ENCODE results near the gene CRIM1.

CRIM1 gene

GRCh38 chr2:36578343-36579296 lies 223.0 kb downstream of the CRIM1 start:
- DNase-seq (ENCODE audit: low read depth), result no peak

GRCh38 chr2:36579297-36579664 lies 223.7 kb downstream of the CRIM1 start:
- no peak for DNase-seq (ENCODE audit: low read depth)

- DNase-seq (ENCODE audit: low read depth), result no peak
Measured at GRCh38 chr2:36582538-36582937, 227.0 kb downstream of the CRIM1 start.

GRCh38 chr2:36582951-36583350 lies 227.4 kb downstream of the CRIM1 start:
- DNase-seq (ENCODE audit: low read depth), result no peak

- no peak for DNase-seq (ENCODE audit: low read depth)
Measured at GRCh38 chr2:36584148-36584794, 228.7 kb downstream of the CRIM1 start.

GRCh38 chr2:36586672-36587071 lies 231.1 kb downstream of the CRIM1 start:
- DNase-seq (ENCODE audit: low read depth), result no peak

GRCh38 chr2:36587101-36587500 lies 231.5 kb downstream of the CRIM1 start:
- no peak for DNase-seq (ENCODE audit: low read depth)

GRCh38 chr2:36587556-36587955 lies 232.0 kb downstream of the CRIM1 start:
- no peak for DNase-seq (ENCODE audit: low read depth)

- no peak for DNase-seq (ENCODE audit: low read depth)
Measured at GRCh38 chr2:36589230-36589630, 233.7 kb downstream of the CRIM1 start.

- no peak for DNase-seq (ENCODE audit: low read depth)
Measured at GRCh38 chr2:36594849-36595248, 239.3 kb downstream of the CRIM1 start.

- no peak for DNase-seq (ENCODE audit: low read depth)
Measured at GRCh38 chr2:36596397-36596796, 240.8 kb downstream of the CRIM1 start.

- no peak for DNase-seq (ENCODE audit: low read depth)
Measured at GRCh38 chr2:36597003-36597531, 241.5 kb downstream of the CRIM1 start.

GRCh38 chr2:36597532-36598377 lies 242.2 kb downstream of the CRIM1 start, which contains the start of gene FEZ2:
FEZ2 (minus strand) TSS chr2:36598168; CDS start chr2:36598142, 26 bp downstream.
- DNase-seq (ENCODE audit: low read depth), result peak; percentile 23
